ENCODE measurements around the gene PHLDA3. TPM values are rescaled to one million over a fixed set of nuclear protein-coding genes. Genes with fewer than 3 reads are reported as not detected.

PHLDA3 gene
- total RNA-seq, 4 donors from 2014 or later = 17.2 to 33.3 (median 21.6) TPM

- intact Hi-C loops (cut with DNase I) = no loop called here
- Histone ChIP-seq H3K27me3 (no peaks in the 10 kb centered on the region), H3K4me3 (replicated peaks in 1 of 3) (no peak overlapping the region), H3K9me3 (no peaks in the 10 kb centered on the region), H3K4me1 (peaks cover 45 to 88% of the 10 kb centered on the region in 2 donors), H3K27ac (peak overlapping the region in 2 of 3 donors; percentile 37 to 66), H3K36me3 (peaks cover 0 to 16% of the 10 kb centered on the region in 2 donors)
- WGBS, 2 donors = 55 to 91% methylated on average over 3 of the region's 3 CpGs
- TF ChIP-seq, protein P1, sequence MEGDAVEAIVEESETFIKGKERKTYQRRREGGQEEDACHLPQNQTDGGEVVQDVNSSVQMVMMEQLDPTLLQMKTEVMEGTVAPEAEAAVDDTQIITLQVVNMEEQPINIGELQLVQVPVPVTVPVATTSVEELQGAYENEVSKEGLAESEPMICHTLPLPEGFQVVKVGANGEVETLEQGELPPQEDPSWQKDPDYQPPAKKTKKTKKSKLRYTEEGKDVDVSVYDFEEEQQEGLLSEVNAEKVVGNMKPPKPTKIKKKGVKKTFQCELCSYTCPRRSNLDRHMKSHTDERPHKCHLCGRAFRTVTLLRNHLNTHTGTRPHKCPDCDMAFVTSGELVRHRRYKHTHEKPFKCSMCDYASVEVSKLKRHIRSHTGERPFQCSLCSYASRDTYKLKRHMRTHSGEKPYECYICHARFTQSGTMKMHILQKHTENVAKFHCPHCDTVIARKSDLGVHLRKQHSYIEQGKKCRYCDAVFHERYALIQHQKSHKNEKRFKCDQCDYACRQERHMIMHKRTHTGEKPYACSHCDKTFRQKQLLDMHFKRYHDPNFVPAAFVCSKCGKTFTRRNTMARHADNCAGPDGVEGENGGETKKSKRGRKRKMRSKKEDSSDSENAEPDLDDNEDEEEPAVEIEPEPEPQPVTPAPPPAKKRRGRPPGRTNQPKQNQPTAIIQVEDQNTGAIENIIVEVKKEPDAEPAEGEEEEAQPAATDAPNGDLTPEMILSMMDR (IDR thresholded peaks at IDR 0.05) = no peak
- TF ChIP-seq POLR2A (IDR thresholded peaks at IDR 0.05) = no peak
- DNase-seq = no peak
Measured at GRCh38 chr1:201491896-201492511, 23.0 kb upstream of the PHLDA3 start.

- Histone ChIP-seq H3K4me3 (replicated peaks in 1 of 3) (no peak overlapping the region), H3K9me3 (no peaks in the 10 kb centered on the region), H3K4me1 (peaks cover 35 to 84% of the 10 kb centered on the region in 2 donors), H3K36me3 (peaks cover 0 to 16% of the 10 kb centered on the region in 2 donors), H3K27me3 (no peaks in the 10 kb centered on the region), H3K27ac (peak overlapping the region in 2 of 3 donors; percentile 15 to 66)
- no peak for DNase-seq
- intact Hi-C loops (cut with DNase I) = no loop called here
- 52 to 61% methylated on average over 3 of the region's 3 CpGs for WGBS, 2 donors
- TF ChIP-seq, protein P1 (IDR thresholded peaks at IDR 0.05) = no peak
- no peak for TF ChIP-seq POLR2A (IDR thresholded peaks at IDR 0.05)
Measured at GRCh38 chr1:201490708-201491131, 21.7 kb upstream of the PHLDA3 start.

DNA sequence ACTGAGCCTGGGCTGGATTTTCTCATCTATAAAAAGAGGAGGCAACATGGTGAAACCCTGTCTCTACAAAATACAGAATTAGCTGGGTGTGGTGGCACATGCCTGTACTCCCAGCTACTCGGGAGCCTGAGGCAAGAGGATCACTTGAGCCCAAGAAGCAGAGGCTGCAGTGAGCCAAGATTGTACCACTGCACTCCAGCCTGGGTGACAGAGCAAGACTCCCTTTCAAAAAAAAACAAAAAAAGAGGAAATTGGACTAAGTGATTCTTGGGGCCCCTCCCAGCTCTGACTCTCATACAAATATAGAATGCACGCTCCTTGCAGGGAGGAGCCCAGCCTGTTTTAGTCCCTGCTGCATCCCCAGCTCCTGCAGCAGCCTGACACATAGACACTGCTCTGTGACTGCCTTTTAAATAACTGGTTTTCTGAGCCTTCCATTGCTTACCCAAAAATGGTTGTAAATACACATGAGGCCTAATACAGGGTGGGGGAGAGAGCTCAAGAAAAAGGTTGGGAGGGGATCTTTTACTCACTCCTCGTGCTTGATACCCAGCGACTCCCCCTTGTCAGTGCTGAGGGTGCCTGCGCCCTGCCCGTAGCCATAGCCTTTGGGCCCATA lies 20.8 kb upstream of the PHLDA3 start:
- no peak for DNase-seq
- Histone ChIP-seq H3K36me3 (peaks cover 4 to 15% of the 10 kb centered on the region in 2 donors), H3K9me3 (no peaks in the 10 kb centered on the region), H3K4me1 (peaks cover 26 to 81% of the 10 kb centered on the region in 2 donors), H3K27ac (peak overlapping the region in 2 of 3 donors; percentile 1 to 59), H3K4me3 (replicated peaks in 1 of 3) (no peak overlapping the region), H3K27me3 (no peaks in the 10 kb centered on the region)
- 82 to 85% methylated on average over 6 of the region's 6 CpGs for WGBS, 2 donors
- intact Hi-C loops (cut with DNase I) = no loop called here
- TF ChIP-seq, protein P1 (IDR thresholded peaks at IDR 0.05) = no peak
- TF ChIP-seq POLR2A (IDR thresholded peaks at IDR 0.05) = no peak

GRCh38 chr1:201488830-201489589 lies 20.0 kb upstream of the PHLDA3 start:
- H3K4me1 ChIP-seq = peaks cover 21 to 74% of the 10 kb centered on the region in 2 donors
- DNase-seq = peak in 1 of 2 donors; percentile 27
- no peak overlapping the region for H3K4me3 ChIP-seq (replicated peaks in 1 of 3)
- TF ChIP-seq, protein P1 (IDR thresholded peaks at IDR 0.05) = no peak
- no peak for TF ChIP-seq POLR2A (IDR thresholded peaks at IDR 0.05)
- no peaks in the 10 kb centered on the region for H3K9me3 ChIP-seq
- intact Hi-C loops (cut with DNase I) = no loop called here
- H3K36me3 ChIP-seq = peaks cover 12 to 22% of the 10 kb centered on the region in 2 donors
- peak overlapping the region in 2 of 3 donors; percentile 1 to 59 for H3K27ac ChIP-seq
- no peaks in the 10 kb centered on the region for H3K27me3 ChIP-seq
- WGBS, 2 donors = 83% methylated on average over 12 of the region's 12 CpGs
